Gastrocnemius medialis (tissue), 4 donors: ENCODE measurements around the gene CFAP77.

ENCODE experiments used
- CTCF ChIP-seq, 5 experiments: fragments of 450-650 bp in 3 of 5; fragments of 200-600 bp in 2 of 5; sonication (generic) in 2 of 5; IDR thresholded peaks in 4 of 5; conservative IDR thresholded peaks in 1 of 5; 1 replicate in 4 of 5; 2 replicates in 1 of 5; pipeline ENCODE4 v1.5.1; 2016 to 2019; ENCODE audit warnings: antibody characterized with exemption in 5 of 5, mild to moderate bottlenecking in 3 of 5, moderate library complexity in 3 of 5
- POLR2A ChIP-seq, 2 donors: fragments of 450-650 bp; IDR thresholded peaks; one replicate each; pipeline ENCODE4 v1.6.1; 2017; ENCODE audit warnings: antibody characterized with exemption in 2 of 2, mild to moderate bottlenecking in 2 of 2, moderate library complexity in 2 of 2

- TF ChIP-seq CTCF (IDR thresholded peaks at IDR 0.05 in 4 of 5, conservative IDR thresholded peaks at IDR 0.05 in 1 of 5), result no peak
- TF ChIP-seq POLR2A (IDR thresholded peaks at IDR 0.05), result no peak
Measured at GRCh38 chr9:132504488-132504887, 94.5 kb downstream of the CFAP77 start.
